Caco-2 (cell line): Measurements from ENCODE around the gene GPR25. TPM values are rescaled to one million over a fixed set of nuclear protein-coding genes. Genes with fewer than 3 reads are reported as not detected.

Experiments
- BruUV-seq: library from RNA; stranded (reverse); fragments of 400-500 nt; replicated peaks from 2 replicates; lab custom pipeline; 2021; lab: Mats Ljungman, UMichigan
- CTCF ChIA-PET: fragments of 300-600 bp; sonication (Branson Sonifier 250); formaldehyde crosslinking; loops from one replicate; lab custom pipeline; 2022; ENCODE audit warnings: antibody characterized with exemption; lab: Charles Lee
- POLR2A ChIA-PET: fragments of 300-600 bp; sonication (Branson Sonifier 250); formaldehyde crosslinking; loops from one replicate; lab custom pipeline; 2022; ENCODE audit warnings: antibody characterized with exemption; lab: Charles Lee
- DNase-seq, 2 experiments: peaks; one replicate each; pipeline versions ENCODE4 v3.0.0 to v3.0.0-alpha.2; 2020 to 2022
- H3K27me3 ChIP-seq: replicated peaks from 2 replicates; pipeline ENCODE4 v1.6.0; 2011; ENCODE audit warnings: low read length; ENCODE audit not compliant: control insufficient read depth, insufficient read depth
- H3K36me3 ChIP-seq: 2 replicates; pipeline ENCODE4 v1.5.1; 2011; ENCODE audit warnings: low read length; ENCODE audit not compliant: control insufficient read depth, insufficient read depth
- H3K4me1 ChIP-seq: fragments of 250-450 bp; sonication (Bioruptor Pico); 2 replicates; pipeline ENCODE4 v1.5.1; 2020; ENCODE audit warnings: mild to moderate bottlenecking
- H3K4me3 ChIP-seq: 2 replicates; pipeline ENCODE4 v1.5.1; 2011; ENCODE audit warnings: low read depth, mild to moderate bottlenecking, control low read depth, low read length
- H3K9me3 ChIP-seq: fragments of 250-450 bp; sonication (Bioruptor Pico); 2 replicates; pipeline ENCODE4 v1.5.1; 2020; ENCODE audit warnings: mild to moderate bottlenecking, moderate library complexity
- H3K27ac Mint-ChIP-seq: one replicate; pipeline ENCODE4 v1.8.0; 2022; ENCODE audit warnings: mixed read lengths; ENCODE audit not compliant: unreplicated experiment
- H3K27me3 Mint-ChIP-seq: one replicate; pipeline ENCODE4 v1.8.0; 2022; ENCODE audit warnings: mixed read lengths; ENCODE audit not compliant: insufficient read depth, unreplicated experiment
- H3K36me3 Mint-ChIP-seq: one replicate; pipeline ENCODE4 v1.8.0; 2022; ENCODE audit warnings: mild to moderate bottlenecking, mixed read lengths; ENCODE audit not compliant: insufficient read depth, unreplicated experiment
- H3K4me1 Mint-ChIP-seq: one replicate; pipeline ENCODE4 v1.8.0; 2022; ENCODE audit warnings: low read depth, mixed read lengths; ENCODE audit not compliant: unreplicated experiment
- H3K4me3 Mint-ChIP-seq: one replicate; pipeline ENCODE4 v1.8.0; 2022; ENCODE audit warnings: mild to moderate bottlenecking, moderate library complexity, mixed read lengths; ENCODE audit not compliant: unreplicated experiment
- H3K9me3 Mint-ChIP-seq: one replicate; pipeline ENCODE4 v1.8.0; 2022; ENCODE audit warnings: mixed read lengths; ENCODE audit not compliant: unreplicated experiment
- intact Hi-C: fragments of 100-400 bp; cut with micrococcal nuclease; formaldehyde crosslinking; loops from one replicate; pipeline ENCODE4 v1.10.0; 2022; ENCODE audit not compliant: unreplicated experiment
- total RNA-seq: library from RNA; stranded (reverse); gene quantifications from 2 replicates; pipeline ENCODE4 v1.2.3, GENCODE V29; 2022
- TF ChIP-seq, protein P1 (sequence below), 2 experiments: fragments of 200-600 bp in 1 of 2; IDR thresholded peaks; 1 replicate in 1 of 2; 2 replicates in 1 of 2; pipeline versions ENCODE4 v1.5.1 to v1.8.0; 2011 to 2022; ENCODE audit warnings: antibody characterized with exemption in 1 of 2, control low read depth in 1 of 2, inconsistent platforms in 1 of 2, low read depth in 1 of 2, low read length in 1 of 2, mild to moderate bottlenecking in 1 of 2, moderate library complexity in 1 of 2; ENCODE audit not compliant: insufficient read depth in 1 of 2, severe bottlenecking in 1 of 2, unreplicated experiment in 1 of 2

Gene GPR25
- total RNA-seq, 1 experiment from 2014 or later = not detected

DNA sequence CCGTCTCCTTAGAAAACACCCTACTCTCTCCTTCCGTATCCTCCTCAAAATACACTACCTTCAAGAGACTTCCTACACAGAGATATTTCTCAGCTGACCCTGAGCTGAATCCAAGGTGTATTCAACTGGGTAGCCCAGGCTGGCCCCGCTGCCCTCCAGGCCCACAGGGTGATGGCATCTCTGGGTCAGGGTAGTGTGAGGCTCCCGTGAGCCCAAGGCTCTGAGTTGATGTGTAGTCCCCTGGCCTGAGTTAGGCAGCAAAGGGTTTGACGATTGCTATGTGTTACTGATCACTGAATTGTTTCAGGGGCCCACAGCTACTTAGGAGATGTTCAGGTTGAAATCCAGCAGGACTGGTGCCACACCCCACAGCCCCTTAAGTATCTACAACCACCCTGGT is 28.6 kb downstream of the GPR25 start:
- TF ChIP-seq, protein P1, sequence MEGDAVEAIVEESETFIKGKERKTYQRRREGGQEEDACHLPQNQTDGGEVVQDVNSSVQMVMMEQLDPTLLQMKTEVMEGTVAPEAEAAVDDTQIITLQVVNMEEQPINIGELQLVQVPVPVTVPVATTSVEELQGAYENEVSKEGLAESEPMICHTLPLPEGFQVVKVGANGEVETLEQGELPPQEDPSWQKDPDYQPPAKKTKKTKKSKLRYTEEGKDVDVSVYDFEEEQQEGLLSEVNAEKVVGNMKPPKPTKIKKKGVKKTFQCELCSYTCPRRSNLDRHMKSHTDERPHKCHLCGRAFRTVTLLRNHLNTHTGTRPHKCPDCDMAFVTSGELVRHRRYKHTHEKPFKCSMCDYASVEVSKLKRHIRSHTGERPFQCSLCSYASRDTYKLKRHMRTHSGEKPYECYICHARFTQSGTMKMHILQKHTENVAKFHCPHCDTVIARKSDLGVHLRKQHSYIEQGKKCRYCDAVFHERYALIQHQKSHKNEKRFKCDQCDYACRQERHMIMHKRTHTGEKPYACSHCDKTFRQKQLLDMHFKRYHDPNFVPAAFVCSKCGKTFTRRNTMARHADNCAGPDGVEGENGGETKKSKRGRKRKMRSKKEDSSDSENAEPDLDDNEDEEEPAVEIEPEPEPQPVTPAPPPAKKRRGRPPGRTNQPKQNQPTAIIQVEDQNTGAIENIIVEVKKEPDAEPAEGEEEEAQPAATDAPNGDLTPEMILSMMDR (IDR thresholded peaks at IDR 0.05; ENCODE audit: insufficient read depth in 1 of 2, low read depth in 1 of 2, low read length in 1 of 2, severe bottlenecking in 1 of 2, unreplicated experiment in 1 of 2) = no peak
- ChIA-PET POLR2A (no interaction called here), CTCF (no interaction called here)
- H3K9me3 ChIP-seq = no peaks in the 10 kb centered on the region
- peaks cover 18% of the 10 kb centered on the region for H3K36me3 ChIP-seq
- peak overlapping the region; percentile 22 for H3K4me3 Mint-ChIP-seq
- DNase-seq = no peak
- no peaks in the 10 kb centered on the region for H3K27me3 Mint-ChIP-seq
- H3K4me1 Mint-ChIP-seq = peaks cover 32% of the 10 kb centered on the region
- peak overlapping the region; percentile 79 for H3K27ac Mint-ChIP-seq
- no TSS peak for BruUV-seq
- H3K4me3 ChIP-seq = no peak overlapping the region
- H3K4me1 ChIP-seq = peaks cover 34% of the 10 kb centered on the region
- peaks cover 97% of the 10 kb centered on the region for H3K36me3 Mint-ChIP-seq
- intact Hi-C loops = no loop called here
- no peaks in the 10 kb centered on the region for H3K27me3 ChIP-seq
- no peaks in the 10 kb centered on the region for H3K9me3 Mint-ChIP-seq

DNA sequence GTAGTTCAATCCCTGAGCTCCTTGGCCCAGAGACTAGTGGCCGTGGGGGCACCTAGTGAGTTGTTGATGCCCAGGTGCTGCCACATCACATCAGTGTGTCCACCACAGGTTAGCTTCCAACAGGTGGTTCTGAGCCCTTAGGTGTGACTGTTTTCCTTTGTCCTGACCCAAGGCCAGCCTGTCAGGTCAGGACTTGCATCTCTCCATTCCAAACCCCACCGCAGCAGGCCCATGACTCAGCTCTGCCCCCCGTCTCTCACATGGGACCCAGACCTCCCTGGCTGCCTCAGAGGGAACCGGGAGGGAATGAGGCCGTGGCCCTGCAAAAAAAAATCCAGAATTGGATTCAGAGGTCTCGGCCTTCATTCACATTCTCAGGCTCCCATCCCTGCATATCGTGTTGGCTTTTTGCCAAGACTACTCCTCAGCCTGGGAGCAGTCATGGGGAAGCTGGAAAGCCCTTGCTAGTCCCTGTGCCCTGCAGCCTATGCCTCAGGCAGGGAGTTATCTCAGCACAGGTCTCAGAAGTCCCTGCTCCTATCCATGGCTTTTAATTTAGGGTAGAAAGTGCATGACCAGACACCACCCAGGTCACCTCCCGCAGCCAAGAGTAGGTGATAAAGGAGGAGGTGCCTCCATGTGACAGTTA is 29.1 kb downstream of the GPR25 start:
- no peak overlapping the region for H3K4me3 ChIP-seq
- Mint-ChIP-seq H3K27ac (peak overlapping the region; percentile 79), H3K9me3 (no peaks in the 10 kb centered on the region), H3K4me3 (no peak overlapping the region), H3K4me1 (peaks cover 32% of the 10 kb centered on the region), H3K27me3 (no peaks in the 10 kb centered on the region), H3K36me3 (peaks cover 97% of the 10 kb centered on the region)
- H3K27me3 ChIP-seq = no peaks in the 10 kb centered on the region
- H3K9me3 ChIP-seq = no peaks in the 10 kb centered on the region
- intact Hi-C loops = no loop called here
- POLR2A ChIA-PET = interaction anchor here (0.6 to 0.7 kb wide), 2 partner anchors 13 to 25 kb away, joined by 3 to 4 read pairs; no protein-coding TSS in a partner anchor
- no TSS peak for BruUV-seq
- CTCF ChIA-PET = no interaction called here
- H3K36me3 ChIP-seq = peaks cover 18% of the 10 kb centered on the region
- no peak for DNase-seq
- TF ChIP-seq, protein P1 (IDR thresholded peaks at IDR 0.05; ENCODE audit: insufficient read depth in 1 of 2, low read depth in 1 of 2, low read length in 1 of 2, severe bottlenecking in 1 of 2, unreplicated experiment in 1 of 2) = no peak
- H3K4me1 ChIP-seq = peaks cover 32% of the 10 kb centered on the region

DNA sequence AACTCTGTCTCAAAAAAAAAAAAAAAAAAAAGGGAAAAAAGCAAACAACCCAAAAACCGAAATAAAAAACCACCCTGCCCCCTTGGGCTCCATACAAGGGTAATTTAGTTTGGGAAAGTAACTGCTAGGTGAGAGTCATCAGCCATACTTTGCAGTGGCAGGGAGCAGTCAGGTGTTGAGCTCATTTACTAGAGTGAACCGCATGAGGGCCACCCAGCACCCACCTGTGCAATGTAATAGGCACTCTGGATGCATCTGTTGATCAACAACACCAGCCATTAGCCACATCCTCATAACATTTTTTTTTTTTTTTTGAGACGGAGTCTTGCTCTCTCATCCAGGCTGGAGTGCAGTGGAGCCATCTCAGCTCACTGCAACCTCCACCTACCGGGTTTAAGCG is 31.0 kb downstream of the GPR25 start:
- Histone ChIP-seq H3K4me1 (peaks cover 14% of the 10 kb centered on the region), H3K4me3 (no peak overlapping the region), H3K27me3 (no peaks in the 10 kb centered on the region), H3K9me3 (no peaks in the 10 kb centered on the region), H3K36me3 (peaks cover 26% of the 10 kb centered on the region)
- DNase-seq = no peak
- no peaks in the 10 kb centered on the region for H3K9me3 Mint-ChIP-seq
- no peak overlapping the region for H3K27ac Mint-ChIP-seq
- H3K27me3 Mint-ChIP-seq = no peaks in the 10 kb centered on the region
- H3K4me1 Mint-ChIP-seq = peaks cover 34% of the 10 kb centered on the region
- H3K36me3 Mint-ChIP-seq = peaks cover 97% of the 10 kb centered on the region
- POLR2A ChIA-PET = interaction anchor here (0.7 to 1.0 kb wide), 2 partner anchors 8 to 24 kb away, joined by 3 to 4 read pairs; no protein-coding TSS in a partner anchor
- intact Hi-C loops = no loop called here
- no TSS peak for BruUV-seq
- no peak overlapping the region for H3K4me3 Mint-ChIP-seq
- TF ChIP-seq, protein P1 (IDR thresholded peaks at IDR 0.05; ENCODE audit: insufficient read depth in 1 of 2, low read depth in 1 of 2, low read length in 1 of 2, severe bottlenecking in 1 of 2, unreplicated experiment in 1 of 2) = no peak
- CTCF ChIA-PET = no interaction called here
